ENCODE data around the gene ZBED4. TPM values are rescaled to one million over a fixed set of nuclear protein-coding genes. Genes with fewer than 3 reads are reported as not detected.

The ZBED4 gene, protein sequence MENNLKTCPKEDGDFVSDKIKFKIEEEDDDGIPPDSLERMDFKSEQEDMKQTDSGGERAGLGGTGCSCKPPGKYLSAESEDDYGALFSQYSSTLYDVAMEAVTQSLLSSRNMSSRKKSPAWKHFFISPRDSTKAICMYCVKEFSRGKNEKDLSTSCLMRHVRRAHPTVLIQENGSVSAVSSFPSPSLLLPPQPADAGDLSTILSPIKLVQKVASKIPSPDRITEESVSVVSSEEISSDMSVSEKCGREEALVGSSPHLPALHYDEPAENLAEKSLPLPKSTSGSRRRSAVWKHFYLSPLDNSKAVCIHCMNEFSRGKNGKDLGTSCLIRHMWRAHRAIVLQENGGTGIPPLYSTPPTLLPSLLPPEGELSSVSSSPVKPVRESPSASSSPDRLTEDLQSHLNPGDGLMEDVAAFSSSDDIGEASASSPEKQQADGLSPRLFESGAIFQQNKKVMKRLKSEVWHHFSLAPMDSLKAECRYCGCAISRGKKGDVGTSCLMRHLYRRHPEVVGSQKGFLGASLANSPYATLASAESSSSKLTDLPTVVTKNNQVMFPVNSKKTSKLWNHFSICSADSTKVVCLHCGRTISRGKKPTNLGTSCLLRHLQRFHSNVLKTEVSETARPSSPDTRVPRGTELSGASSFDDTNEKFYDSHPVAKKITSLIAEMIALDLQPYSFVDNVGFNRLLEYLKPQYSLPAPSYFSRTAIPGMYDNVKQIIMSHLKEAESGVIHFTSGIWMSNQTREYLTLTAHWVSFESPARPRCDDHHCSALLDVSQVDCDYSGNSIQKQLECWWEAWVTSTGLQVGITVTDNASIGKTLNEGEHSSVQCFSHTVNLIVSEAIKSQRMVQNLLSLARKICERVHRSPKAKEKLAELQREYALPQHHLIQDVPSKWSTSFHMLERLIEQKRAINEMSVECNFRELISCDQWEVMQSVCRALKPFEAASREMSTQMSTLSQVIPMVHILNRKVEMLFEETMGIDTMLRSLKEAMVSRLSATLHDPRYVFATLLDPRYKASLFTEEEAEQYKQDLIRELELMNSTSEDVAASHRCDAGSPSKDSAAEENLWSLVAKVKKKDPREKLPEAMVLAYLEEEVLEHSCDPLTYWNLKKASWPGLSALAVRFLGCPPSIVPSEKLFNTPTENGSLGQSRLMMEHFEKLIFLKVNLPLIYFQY
- 17.1 TPM for total RNA-seq
- polyA plus RNA-seq: 1 to 10 TPM; 6.1 to 7.4 (median 6.9) TPM

DNA sequence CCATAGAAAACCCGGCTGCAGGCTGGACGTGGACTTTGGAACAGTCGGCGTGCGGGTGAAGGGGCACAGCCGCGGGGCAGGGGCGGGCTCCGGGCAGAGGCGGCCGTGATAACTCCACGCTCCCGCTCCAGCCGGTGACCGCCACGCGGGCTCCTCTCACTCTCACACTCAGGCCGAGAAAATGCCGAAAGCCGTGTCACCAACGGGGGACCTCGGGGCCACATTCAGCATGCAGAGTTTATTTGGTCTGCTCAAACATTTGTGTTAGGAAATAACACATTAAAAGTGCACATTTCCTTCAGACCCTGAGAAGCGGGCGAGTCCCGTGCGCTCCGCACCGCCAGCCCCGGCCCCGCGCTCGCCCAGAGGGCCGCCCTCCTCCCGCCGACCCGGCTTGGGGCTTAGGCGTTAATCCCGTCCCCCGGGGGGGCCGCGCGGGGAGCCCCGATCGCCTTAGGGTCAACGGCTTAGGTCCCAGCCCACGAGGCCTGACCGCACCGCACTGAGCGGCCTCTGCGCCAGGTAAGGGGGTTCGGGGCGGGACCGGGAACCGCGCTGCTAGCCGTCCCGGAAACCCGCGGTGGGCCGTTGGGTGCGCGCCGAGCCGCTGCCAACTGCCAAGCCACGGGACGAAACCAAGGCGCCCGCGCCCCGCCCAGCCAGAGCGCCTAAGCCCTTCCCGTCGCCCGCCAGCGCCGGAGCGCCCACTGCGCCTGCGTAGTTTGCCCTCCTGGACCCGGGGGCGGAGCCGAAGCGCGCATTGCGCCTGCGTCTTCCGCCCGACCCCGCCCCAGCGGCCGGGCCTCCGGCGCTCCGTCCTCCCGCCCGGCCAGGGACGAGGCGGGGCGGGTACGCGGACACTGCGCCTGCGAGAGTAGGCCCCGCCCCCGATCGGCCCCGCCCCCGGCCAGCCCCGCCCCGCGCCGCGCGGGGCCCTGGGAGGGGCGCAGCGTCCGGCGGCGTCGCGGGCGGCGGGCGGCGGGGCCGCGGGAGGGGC, at the start of gene ZBED4:
TSS of gene ZBED4 (plus strand) at position 947 of the 997 bp plus-strand sequence. CDS start 29,819 bp downstream, outside the sequence.
- peak within 1 kb of the TSS; percentile 90 to 94 (median 93) for H3K27ac Mint-ChIP-seq
- no peaks in the 10 kb centered on the region for H3K27me3 ChIP-seq (ENCODE audit: control insufficient read depth, insufficient read depth, low read length)

DNA sequence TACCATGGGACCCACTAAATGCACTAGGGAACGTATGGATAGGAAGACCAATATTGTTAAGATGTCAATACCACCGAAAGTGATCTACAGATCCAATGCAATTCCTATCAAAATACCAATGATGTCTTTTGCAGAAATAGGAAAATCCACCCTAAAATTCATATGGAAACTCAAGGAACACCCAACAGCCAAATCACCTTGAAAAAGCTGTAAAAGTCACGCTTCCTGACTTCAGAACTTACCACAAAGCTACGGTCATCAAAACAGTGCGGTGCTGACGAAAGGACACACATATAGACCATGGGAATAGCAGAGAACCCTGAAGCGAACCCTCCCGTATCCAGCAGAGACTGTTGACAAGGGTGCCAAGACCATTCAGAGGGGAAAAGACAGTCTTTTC, 46.5 kb upstream of the ZBED4 start:
- peaks cover 22% of the 10 kb centered on the region for H3K36me3 ChIP-seq (ENCODE audit: control insufficient read depth, insufficient read depth, low read length)
- peaks cover 0 to 2% (median 0%) of the 10 kb centered on the region in 7 donors for H3K9me3 Mint-ChIP-seq
- peaks cover 38% of the 10 kb centered on the region for H3K4me1 ChIP-seq (ENCODE audit: control insufficient read depth, insufficient read depth, low read length, poor library complexity, severe bottlenecking)
- ATAC-seq (ENCODE audit: low read depth in 2 of 2) (no peak), DNase-seq (no peak)
- peaks cover 28 to 83% (median 51%) of the 10 kb centered on the region in 4 donors for H3K4me1 Mint-ChIP-seq
- H3K36me3 Mint-ChIP-seq: peaks cover 17% of the 10 kb centered on the region
- peak overlapping the region in 2 of 4 donors; percentile 55 to 57 for H3K4me3 Mint-ChIP-seq
- peak overlapping the region; percentile 60 to 89 (median 70) for H3K27ac Mint-ChIP-seq
- peak overlapping the region; percentile 50 for H3K27ac ChIP-seq (ENCODE audit: insufficient read depth, low read length, poor library complexity, severe bottlenecking)
- H3K27me3 ChIP-seq (ENCODE audit: control insufficient read depth, insufficient read depth, low read length): no peaks in the 10 kb centered on the region
- H3K9me3 ChIP-seq (ENCODE audit: control insufficient read depth in 2 of 2, low read length in 2 of 2): no peaks in the 10 kb centered on the region
- H3K4me3 ChIP-seq (ENCODE audit: low read depth, low read length): peak overlapping the region; percentile 33
- no peaks in the 10 kb centered on the region for H3K27me3 Mint-ChIP-seq

More for the DNA sequence above, at the start of gene ZBED4:
- Histone ChIP-seq H3K4me1 (ENCODE audit: control insufficient read depth, insufficient read depth, low read length, poor library complexity, severe bottlenecking) (peaks cover 62% of the 10 kb centered on the region), H3K9me3 (ENCODE audit: control insufficient read depth in 2 of 2, low read length in 2 of 2) (no peaks in the 10 kb centered on the region), H3K4me3 (ENCODE audit: low read depth, low read length) (peak within 1 kb of the TSS; percentile 84), H3K36me3 (ENCODE audit: control insufficient read depth, insufficient read depth, low read length) (no peaks in the 10 kb centered on the region), H3K27ac (ENCODE audit: insufficient read depth, low read length, poor library complexity, severe bottlenecking) (peak within 1 kb of the TSS; percentile 83)
- Mint-ChIP-seq H3K4me1 (peaks cover 19 to 57% (median 37%) of the 10 kb centered on the region in 4 donors), H3K27me3 (peaks cover 16% of the 10 kb centered on the region), H3K36me3 (peaks cover 3% of the 10 kb centered on the region), H3K9me3 (peaks cover 0 to 2% (median 0%) of the 10 kb centered on the region in 7 donors), H3K4me3 (peak within 1 kb of the TSS; percentile 95 to 99 (median 96))
- DNase-seq (peak; percentile 96 to 98 (median 97)), ATAC-seq (ENCODE audit: low read depth in 2 of 2) (peak; percentile 81 to 83)

DNA sequence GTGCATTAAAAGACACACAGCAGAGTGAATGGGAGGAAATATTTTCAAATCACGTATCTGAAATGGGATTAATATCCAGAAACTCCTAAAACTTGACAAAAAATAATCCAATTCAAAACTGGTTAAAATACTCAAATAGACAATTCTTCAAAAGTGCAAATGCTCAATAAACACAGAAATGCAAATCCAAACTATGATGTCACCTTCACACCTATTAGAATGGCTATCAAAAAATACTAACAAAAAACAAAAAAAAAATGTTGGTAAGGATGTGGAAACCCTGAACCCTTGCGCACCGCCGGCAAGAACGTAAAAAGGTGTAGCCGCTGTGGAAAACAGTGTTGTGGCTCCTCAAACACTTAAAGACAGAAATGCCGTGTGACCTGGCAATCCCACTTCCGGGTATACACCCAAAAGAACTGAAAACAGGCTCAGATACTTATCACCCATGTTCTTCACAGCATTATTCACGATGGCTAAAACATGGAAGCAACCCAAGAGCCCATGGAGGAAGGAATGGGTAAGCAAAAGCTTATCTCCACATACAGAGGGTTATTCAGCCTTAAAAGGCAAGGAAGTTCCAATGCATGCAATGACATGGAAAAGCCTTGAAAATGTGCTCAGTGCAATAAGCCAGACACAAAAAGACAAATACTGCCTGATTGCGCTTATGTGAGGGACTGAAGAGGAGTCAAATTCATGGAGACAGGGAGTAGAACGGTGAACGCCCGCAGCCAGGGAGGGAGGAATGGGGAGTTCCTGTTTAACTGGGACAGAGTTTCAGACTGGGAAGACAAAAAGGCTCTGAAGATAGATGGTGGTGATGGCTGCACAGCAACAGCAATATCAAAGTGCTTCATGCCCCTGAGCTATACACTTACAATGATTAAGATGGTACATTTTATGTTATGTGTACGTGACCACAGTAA, 45.6 kb upstream of the ZBED4 start:
- Mint-ChIP-seq H3K4me1 (peaks cover 28 to 86% (median 55%) of the 10 kb centered on the region in 4 donors), H3K4me3 (peak overlapping the region; percentile 55 to 77 (median 66)), H3K9me3 (peaks cover 0 to 2% (median 0%) of the 10 kb centered on the region in 7 donors), H3K27ac (peak overlapping the region; percentile 70 to 89 (median 76)), H3K36me3 (peaks cover 17% of the 10 kb centered on the region), H3K27me3 (no peaks in the 10 kb centered on the region)
- DNase-seq (peak in 2 of 3 donors; percentile 64 to 89), ATAC-seq (ENCODE audit: low read depth in 2 of 2) (peak; percentile 56 to 66)
- peak overlapping the region; percentile 50 for H3K27ac ChIP-seq (ENCODE audit: insufficient read depth, low read length, poor library complexity, severe bottlenecking)
- H3K36me3 ChIP-seq (ENCODE audit: control insufficient read depth, insufficient read depth, low read length): peaks cover 18% of the 10 kb centered on the region
- H3K4me3 ChIP-seq (ENCODE audit: low read depth, low read length): peak overlapping the region; percentile 33
- H3K27me3 ChIP-seq (ENCODE audit: control insufficient read depth, insufficient read depth, low read length): no peaks in the 10 kb centered on the region
- no peaks in the 10 kb centered on the region for H3K9me3 ChIP-seq (ENCODE audit: control insufficient read depth in 2 of 2, low read length in 2 of 2)
- H3K4me1 ChIP-seq (ENCODE audit: control insufficient read depth, insufficient read depth, low read length, poor library complexity, severe bottlenecking): peaks cover 38% of the 10 kb centered on the region

DNA sequence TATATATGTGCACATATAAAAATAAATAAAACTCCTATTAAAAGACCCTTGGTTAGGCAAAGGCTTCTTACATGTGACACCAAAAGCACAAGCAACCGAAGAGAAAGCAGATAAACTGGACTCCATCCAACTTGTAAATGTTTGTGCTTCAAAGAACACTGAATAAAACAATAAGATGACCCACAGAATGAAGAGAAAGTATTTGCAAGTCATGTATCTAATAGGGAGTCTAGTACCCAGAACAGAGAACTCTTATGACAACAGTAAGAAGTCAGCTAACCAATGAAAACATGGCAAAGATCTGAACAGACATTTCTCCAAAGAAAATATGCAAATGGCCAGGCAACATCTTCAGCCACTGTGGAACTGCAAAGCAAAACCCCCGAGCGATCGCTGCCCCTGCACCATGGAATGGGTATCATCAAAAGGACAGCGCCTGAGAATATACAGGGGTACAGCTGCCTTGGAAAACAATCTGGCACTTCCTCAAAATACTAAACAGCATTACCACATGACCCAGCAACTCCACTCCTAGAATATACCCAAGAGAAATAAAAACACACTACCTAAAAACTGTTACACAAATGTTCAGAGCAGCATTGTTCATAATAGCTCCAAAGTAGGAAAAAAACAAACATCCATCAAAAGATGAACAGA, 43.2 kb upstream of the ZBED4 start:
- Mint-ChIP-seq H3K4me3 (peak overlapping the region in 2 of 4 donors; percentile 26 to 65), H3K4me1 (peaks cover 28 to 85% (median 59%) of the 10 kb centered on the region in 4 donors), H3K36me3 (peaks cover 17% of the 10 kb centered on the region), H3K27ac (peak overlapping the region in 2 of 3 donors; percentile 82 to 87), H3K27me3 (no peaks in the 10 kb centered on the region), H3K9me3 (peaks cover 0 to 2% (median 0%) of the 10 kb centered on the region in 7 donors)
- no peak overlapping the region for H3K27ac ChIP-seq (ENCODE audit: insufficient read depth, low read length, poor library complexity, severe bottlenecking)
- H3K27me3 ChIP-seq (ENCODE audit: control insufficient read depth, insufficient read depth, low read length): no peaks in the 10 kb centered on the region
- no peak overlapping the region for H3K4me3 ChIP-seq (ENCODE audit: low read depth, low read length)
- peaks cover 45% of the 10 kb centered on the region for H3K4me1 ChIP-seq (ENCODE audit: control insufficient read depth, insufficient read depth, low read length, poor library complexity, severe bottlenecking)
- peaks cover 4% of the 10 kb centered on the region for H3K36me3 ChIP-seq (ENCODE audit: control insufficient read depth, insufficient read depth, low read length)
- no peaks in the 10 kb centered on the region for H3K9me3 ChIP-seq (ENCODE audit: control insufficient read depth in 2 of 2, low read length in 2 of 2)
- ATAC-seq (ENCODE audit: low read depth in 2 of 2) (no peak), DNase-seq (no peak)

DNA sequence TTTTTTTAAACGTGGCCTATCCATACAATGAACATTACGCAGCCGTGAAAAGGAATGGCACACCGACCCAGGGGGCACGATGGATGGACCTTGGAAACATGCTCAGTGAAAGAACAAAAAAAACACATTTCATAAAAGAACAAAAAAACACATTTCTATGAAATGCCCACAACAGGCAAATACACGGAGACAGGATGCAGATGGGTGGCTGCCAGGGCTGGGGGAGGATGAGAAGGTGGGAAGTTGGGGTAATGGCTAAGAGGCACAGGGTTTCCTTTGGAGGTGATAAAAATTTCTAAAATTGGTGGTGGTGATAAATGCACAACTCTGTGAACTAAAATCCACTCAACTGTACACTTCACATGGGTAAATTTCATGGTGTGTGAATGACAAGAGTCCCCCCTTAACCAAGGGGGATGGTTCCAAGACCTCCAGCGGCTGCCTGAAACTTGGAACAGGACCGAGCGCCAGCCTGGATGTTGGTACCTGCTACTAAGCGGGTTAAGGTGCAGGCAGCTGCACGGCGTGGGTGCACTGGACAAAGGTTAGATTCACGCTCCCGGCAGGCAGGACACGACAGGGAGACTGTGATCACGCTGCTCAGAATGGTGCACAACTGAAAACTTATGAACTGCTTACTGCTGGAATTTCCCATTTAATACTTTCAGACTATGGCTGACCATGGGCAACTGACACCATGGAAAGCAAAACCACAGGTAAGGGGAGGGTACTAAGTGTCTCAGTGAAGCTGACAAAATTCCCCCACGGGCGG, 42.4 kb upstream of the ZBED4 start:
- Histone ChIP-seq H3K36me3 (ENCODE audit: control insufficient read depth, insufficient read depth, low read length) (peaks cover 4% of the 10 kb centered on the region), H3K27ac (ENCODE audit: insufficient read depth, low read length, poor library complexity, severe bottlenecking) (no peak overlapping the region), H3K27me3 (ENCODE audit: control insufficient read depth, insufficient read depth, low read length) (no peaks in the 10 kb centered on the region), H3K9me3 (ENCODE audit: control insufficient read depth in 2 of 2, low read length in 2 of 2) (no peaks in the 10 kb centered on the region), H3K4me3 (ENCODE audit: low read depth, low read length) (no peak overlapping the region), H3K4me1 (ENCODE audit: control insufficient read depth, insufficient read depth, low read length, poor library complexity, severe bottlenecking) (peaks cover 47% of the 10 kb centered on the region)
- Mint-ChIP-seq H3K27ac (peak overlapping the region; percentile 4 to 87 (median 82)), H3K4me3 (peak overlapping the region in 3 of 4 donors; percentile 26 to 65 (median 46)), H3K4me1 (peaks cover 28 to 89% (median 60%) of the 10 kb centered on the region in 4 donors), H3K36me3 (peaks cover 17% of the 10 kb centered on the region), H3K27me3 (no peaks in the 10 kb centered on the region), H3K9me3 (peaks cover 0 to 2% (median 0%) of the 10 kb centered on the region in 7 donors)
- DNase-seq: no peak
- no peak for ATAC-seq (ENCODE audit: low read depth in 2 of 2)

All from CD4-positive, CD25-positive, alpha-beta regulatory T cell (primary cell).